ENCODE measurements around the gene SND1. TPM values are rescaled to one million over a fixed set of nuclear protein-coding genes. Genes with fewer than 3 reads are reported as not detected.

The SND1 gene
- total RNA-seq, 1 experiment from 2014 or later: 104 TPM

DNA sequence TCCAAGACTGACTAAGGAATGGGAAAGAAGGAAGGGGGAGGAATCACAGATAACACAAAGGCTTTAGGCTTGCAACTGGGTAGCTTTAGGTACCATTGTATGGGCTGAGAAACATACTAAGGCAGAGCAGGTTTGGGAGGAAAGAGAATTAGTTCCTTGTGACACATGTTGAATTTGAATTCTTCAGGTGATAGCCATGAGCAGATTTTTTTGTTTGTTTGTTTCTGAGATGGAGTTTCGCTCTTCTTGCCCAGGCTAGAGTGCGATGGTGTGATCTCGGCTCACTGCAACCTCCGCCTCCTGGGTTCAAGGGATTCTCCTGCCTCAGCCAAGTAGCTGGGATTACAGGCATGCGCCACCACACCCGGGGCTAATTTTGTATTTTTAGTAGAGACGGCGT lies 4.4 kb upstream of the SND1 start:
- H3K4me3 ChIP-seq (ENCODE audit: low read length): no peak overlapping the region
- no peaks in the 10 kb centered on the region; the same call in 1 of the 2 replicates for H3K9me2 ChIP-seq (replicated peaks; ENCODE audit: insufficient read depth, low read length)
- no peak overlapping the region for H2AFZ ChIP-seq (ENCODE audit: low read length)
- no peaks in the 10 kb centered on the region for H3K36me3 ChIP-seq (ENCODE audit: insufficient read depth, low read length)
- peaks cover 6% of the 10 kb centered on the region for H3K79me2 ChIP-seq (ENCODE audit: low read length)
- peaks cover 8% of the 10 kb centered on the region for H3K4me1 ChIP-seq (ENCODE audit: low read length)
- H3K9ac ChIP-seq (ENCODE audit: low read length): no peak overlapping the region
- no peaks in the 10 kb centered on the region for H4K20me1 ChIP-seq (ENCODE audit: insufficient read depth, low read depth, low read length)
- no peak overlapping the region for H3K27ac ChIP-seq (ENCODE audit: low read length)
- no peak overlapping the region for H3K4me2 ChIP-seq (ENCODE audit: low read depth, low read length, poor library complexity, severe bottlenecking)
- H3K9me3 ChIP-seq (ENCODE audit: low read length): no peaks in the 10 kb centered on the region
- DNase-seq: no peak
- H3K27me3 ChIP-seq (ENCODE audit: low read length): no peaks in the 10 kb centered on the region

DNA sequence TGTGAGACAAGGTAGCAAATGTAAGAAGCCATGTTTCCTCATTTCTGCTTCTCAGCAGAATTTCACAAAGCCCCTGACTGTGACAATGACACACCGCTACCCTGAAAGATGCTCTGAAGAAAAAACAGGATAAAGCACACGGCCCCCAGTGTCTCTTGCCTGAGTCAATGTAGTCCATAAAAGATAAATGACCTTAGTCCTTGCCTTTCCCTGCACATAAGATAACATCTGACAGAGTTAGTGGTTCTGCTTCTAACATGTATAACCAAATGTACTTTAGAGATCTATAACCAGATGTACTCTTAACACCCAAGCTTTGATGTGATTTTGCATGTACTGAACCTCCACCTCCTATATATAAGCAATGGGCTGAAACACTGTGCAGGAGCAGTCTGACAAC lies 3.0 kb upstream of the SND1 start:
- Histone ChIP-seq H4K20me1 (ENCODE audit: insufficient read depth, low read depth, low read length) (peaks cover 3% of the 10 kb centered on the region; the same call in 1 of the 2 replicates), H3K9me2 (replicated peaks; ENCODE audit: insufficient read depth, low read length) (no peaks in the 10 kb centered on the region; the same call in 1 of the 2 replicates), H3K4me2 (ENCODE audit: low read depth, low read length, poor library complexity, severe bottlenecking) (no peak overlapping the region), H3K27me3 (ENCODE audit: low read length) (no peaks in the 10 kb centered on the region), H3K4me1 (ENCODE audit: low read length) (peaks cover 18% of the 10 kb centered on the region), H3K36me3 (ENCODE audit: insufficient read depth, low read length) (no peaks in the 10 kb centered on the region), H3K79me2 (ENCODE audit: low read length) (peaks cover 20% of the 10 kb centered on the region), H3K27ac (ENCODE audit: low read length) (no peak overlapping the region), H3K9ac (ENCODE audit: low read length) (no peak overlapping the region), H3K9me3 (ENCODE audit: low read length) (no peaks in the 10 kb centered on the region), H3K4me3 (ENCODE audit: low read length) (no peak overlapping the region), H2AFZ (ENCODE audit: low read length) (no peak overlapping the region)
- DNase-seq: no peak

- peaks cover 19% of the 10 kb centered on the region for H4K20me1 ChIP-seq (ENCODE audit: insufficient read depth, low read depth, low read length)
- peaks cover 34% of the 10 kb centered on the region for H3K4me1 ChIP-seq (ENCODE audit: low read length)
- H3K9me2 ChIP-seq (replicated peaks; ENCODE audit: insufficient read depth, low read length): no peaks in the 10 kb centered on the region; the same call in 1 of the 2 replicates
- H2AFZ ChIP-seq (ENCODE audit: low read length): peak overlapping the region; percentile 87
- peak overlapping the region; percentile 74 for H3K4me2 ChIP-seq (ENCODE audit: low read depth, low read length, poor library complexity, severe bottlenecking)
- H3K27me3 ChIP-seq (ENCODE audit: low read length): no peaks in the 10 kb centered on the region
- H3K4me3 ChIP-seq (ENCODE audit: low read length): peak overlapping the region; percentile 81
- H3K9me3 ChIP-seq (ENCODE audit: low read length): no peaks in the 10 kb centered on the region
- 0 out of 2 replicates have a peak overlapping the region, but pooled peaks have one; percentile 13 for H3K27ac ChIP-seq (ENCODE audit: low read length)
- peaks cover 13% of the 10 kb centered on the region; the same call in 1 of the 2 replicates for H3K36me3 ChIP-seq (ENCODE audit: insufficient read depth, low read length)
- DNase-seq: peak; percentile 44
- peaks cover 40% of the 10 kb centered on the region for H3K79me2 ChIP-seq (ENCODE audit: low read length)
- H3K9ac ChIP-seq (ENCODE audit: low read length): peak overlapping the region; percentile 80
Observed at GRCh38 chr7:127650847-127651555, 993 bp upstream of the SND1 start.

- peak; percentile 64 for DNase-seq
- no peaks in the 10 kb centered on the region; the same call in 1 of the 2 replicates for H3K9me2 ChIP-seq (replicated peaks; ENCODE audit: insufficient read depth, low read length)
- H3K27ac ChIP-seq (ENCODE audit: low read length): peak overlapping the region; percentile 10; the same call in 1 of the 2 replicates
- H2AFZ ChIP-seq (ENCODE audit: low read length): peak overlapping the region; percentile 17; the same call in 1 of the 2 replicates
- peaks cover 27% of the 10 kb centered on the region for H4K20me1 ChIP-seq (ENCODE audit: insufficient read depth, low read depth, low read length)
- peak overlapping the region; percentile 90 for H3K9ac ChIP-seq (ENCODE audit: low read length)
- H3K36me3 ChIP-seq (ENCODE audit: insufficient read depth, low read length): peaks cover 23% of the 10 kb centered on the region; the same call in 1 of the 2 replicates
- H3K4me2 ChIP-seq (ENCODE audit: low read depth, low read length, poor library complexity, severe bottlenecking): peak overlapping the region; percentile 83
- H3K27me3 ChIP-seq (ENCODE audit: low read length): no peaks in the 10 kb centered on the region
- H3K4me1 ChIP-seq (ENCODE audit: low read length): peaks cover 34% of the 10 kb centered on the region
- peak overlapping the region; percentile 75 for H3K4me3 ChIP-seq (ENCODE audit: low read length)
- peaks cover 56% of the 10 kb centered on the region for H3K79me2 ChIP-seq (ENCODE audit: low read length)
- H3K9me3 ChIP-seq (ENCODE audit: low read length): no peaks in the 10 kb centered on the region
Observed at GRCh38 chr7:127652333-127653248, 597 bp downstream of the SND1 start.

- H3K9ac ChIP-seq (ENCODE audit: low read length): peak overlapping the region; percentile 90
- H3K4me3 ChIP-seq (ENCODE audit: low read length): peak overlapping the region; percentile 75
- H3K4me1 ChIP-seq (ENCODE audit: low read length): peaks cover 36% of the 10 kb centered on the region
- H3K9me3 ChIP-seq (ENCODE audit: low read length): no peaks in the 10 kb centered on the region
- H3K9me2 ChIP-seq (replicated peaks; ENCODE audit: insufficient read depth, low read length): no peaks in the 10 kb centered on the region
- peaks cover 26% of the 10 kb centered on the region for H3K36me3 ChIP-seq (ENCODE audit: insufficient read depth, low read length)
- peaks cover 32% of the 10 kb centered on the region for H4K20me1 ChIP-seq (ENCODE audit: insufficient read depth, low read depth, low read length)
- H2AFZ ChIP-seq (ENCODE audit: low read length): no peak overlapping the region
- no peak for DNase-seq
- no peaks in the 10 kb centered on the region for H3K27me3 ChIP-seq (ENCODE audit: low read length)
- H3K79me2 ChIP-seq (ENCODE audit: low read length): peaks cover 64% of the 10 kb centered on the region
- H3K27ac ChIP-seq (ENCODE audit: low read length): no peak overlapping the region; the same call in 1 of the 2 replicates
- H3K4me2 ChIP-seq (ENCODE audit: low read depth, low read length, poor library complexity, severe bottlenecking): peak overlapping the region; percentile 83
Observed at GRCh38 chr7:127653396-127653795, 1.4 kb downstream of the SND1 start.

- Histone ChIP-seq H3K79me2 (ENCODE audit: low read length) (peaks cover 77% of the 10 kb centered on the region), H3K4me1 (ENCODE audit: low read length) (peaks cover 48% of the 10 kb centered on the region), H3K27ac (ENCODE audit: low read length) (peak overlapping the region; percentile 50), H3K9ac (ENCODE audit: low read length) (peak overlapping the region; percentile 90), H3K4me3 (ENCODE audit: low read length) (peak overlapping the region; percentile 75), H4K20me1 (ENCODE audit: insufficient read depth, low read depth, low read length) (peaks cover 45% of the 10 kb centered on the region), H2AFZ (ENCODE audit: low read length) (no peak overlapping the region), H3K27me3 (ENCODE audit: low read length) (no peaks in the 10 kb centered on the region), H3K9me2 (replicated peaks; ENCODE audit: insufficient read depth, low read length) (no peaks in the 10 kb centered on the region), H3K36me3 (ENCODE audit: insufficient read depth, low read length) (peaks cover 36% of the 10 kb centered on the region), H3K9me3 (ENCODE audit: low read length) (no peaks in the 10 kb centered on the region), H3K4me2 (ENCODE audit: low read depth, low read length, poor library complexity, severe bottlenecking) (peak overlapping the region; percentile 83)
- peak; percentile 65 for DNase-seq
Observed at GRCh38 chr7:127654404-127655394, 2.7 kb downstream of the SND1 start.

- no peak overlapping the region for H3K27ac ChIP-seq (ENCODE audit: low read length)
- DNase-seq: no peak
- no peaks in the 10 kb centered on the region for H3K9me2 ChIP-seq (replicated peaks; ENCODE audit: insufficient read depth, low read length)
- H3K27me3 ChIP-seq (ENCODE audit: low read length): no peaks in the 10 kb centered on the region
- peaks cover 43% of the 10 kb centered on the region for H3K36me3 ChIP-seq (ENCODE audit: insufficient read depth, low read length)
- H3K9me3 ChIP-seq (ENCODE audit: low read length): no peaks in the 10 kb centered on the region
- peaks cover 87% of the 10 kb centered on the region for H3K79me2 ChIP-seq (ENCODE audit: low read length)
- H3K4me1 ChIP-seq (ENCODE audit: low read length): peaks cover 55% of the 10 kb centered on the region
- H2AFZ ChIP-seq (ENCODE audit: low read length): no peak overlapping the region
- no peak overlapping the region; the same call in 1 of the 2 replicates for H3K9ac ChIP-seq (ENCODE audit: low read length)
- H3K4me2 ChIP-seq (ENCODE audit: low read depth, low read length, poor library complexity, severe bottlenecking): peak overlapping the region; percentile 83
- 0 out of 2 replicates have a peak overlapping the region, but pooled peaks have one; percentile 75 for H3K4me3 ChIP-seq (ENCODE audit: low read length)
- peaks cover 55% of the 10 kb centered on the region for H4K20me1 ChIP-seq (ENCODE audit: insufficient read depth, low read depth, low read length)
Observed at GRCh38 chr7:127655720-127656119, 3.7 kb downstream of the SND1 start.
